Neuronal stem cell (in vitro differentiated cells): Measurements from ENCODE around the gene SH2D3C.
A peak's percentile ranks its signal among the peaks of the same experiment; 100 is the strongest.

Source experiments
- DNase-seq: peaks from one replicate; pipeline ENCODE4 v3.0.0-alpha.2; 2013; ENCODE audit warnings: low spot score
- H2AFZ ChIP-seq: one replicate; pipeline ENCODE4 v1.6.1; 2013; ENCODE audit warnings: mild to moderate bottlenecking, low read length, inconsistent platforms
- H2AK5ac ChIP-seq: 2 replicates; pipeline ENCODE4 v1.6.1; 2013; ENCODE audit warnings: low read depth, mild to moderate bottlenecking, inconsistent platforms, low read length, moderate library complexity, mixed read lengths
- H2BK120ac ChIP-seq: 2 replicates; pipeline ENCODE4 v1.6.1; 2013; ENCODE audit warnings: low read depth, mild to moderate bottlenecking, inconsistent platforms, low read length, moderate library complexity, mixed read lengths
- H2BK12ac ChIP-seq: one replicate; pipeline ENCODE4 v1.6.1; 2013; ENCODE audit warnings: low read length, inconsistent platforms
- H2BK15ac ChIP-seq: 2 replicates; pipeline ENCODE4 v1.6.1; 2013; ENCODE audit warnings: mild to moderate bottlenecking, low read length, inconsistent platforms, mixed read lengths
- H2BK5ac ChIP-seq: one replicate; pipeline ENCODE4 v1.6.1; 2013; ENCODE audit warnings: inconsistent platforms, mild to moderate bottlenecking, low read length, moderate library complexity
- H3K14ac ChIP-seq: one replicate; pipeline ENCODE4 v1.6.1; 2013; ENCODE audit warnings: low read length, inconsistent platforms
- H3K18ac ChIP-seq: 2 replicates; pipeline ENCODE4 v1.6.1; 2013; ENCODE audit warnings: low read length, inconsistent platforms
- H3K23ac ChIP-seq: 2 replicates; pipeline ENCODE4 v1.6.1; 2013; ENCODE audit warnings: low read depth, mild to moderate bottlenecking, mixed read lengths, low read length, inconsistent platforms; ENCODE audit not compliant: poor library complexity
- H3K27ac ChIP-seq: replicated peaks from 3 replicates; pipeline ENCODE4 v1.5.1; 2013; ENCODE audit warnings: low read length, inconsistent platforms
- H3K27me3 ChIP-seq, 3 experiments: 2 replicates each; pipeline ENCODE4 v1.6.1; 2013; ENCODE audit warnings: low read length in 3 of 3, mild to moderate bottlenecking in 2 of 3, inconsistent platforms in 1 of 3, low read depth in 1 of 3, mixed read lengths in 1 of 3, moderate library complexity in 1 of 3; ENCODE audit not compliant: control insufficient read depth in 3 of 3, insufficient read depth in 3 of 3
- H3K36me3 ChIP-seq, 2 donors: replicated peaks in 1 of 2; 2 replicates each; pipeline ENCODE4 v1.6.1; 2013; ENCODE audit warnings: low read length in 2 of 2; ENCODE audit not compliant: control insufficient read depth in 2 of 2, insufficient read depth in 2 of 2
- H3K4ac ChIP-seq: 2 replicates; pipeline ENCODE4 v1.6.1; 2013; ENCODE audit warnings: inconsistent platforms, mild to moderate bottlenecking, low read length, moderate library complexity
- H3K4me1 ChIP-seq, 2 donors: 1 replicate in 1 of 2; 2 replicates in 1 of 2; pipeline ENCODE4 v1.6.1; 2013; ENCODE audit warnings: low read length in 2 of 2, low read depth in 1 of 2; ENCODE audit not compliant: control insufficient read depth in 2 of 2, insufficient read depth in 1 of 2
- H3K4me2 ChIP-seq: one replicate; pipeline ENCODE4 v1.6.1; 2013; ENCODE audit warnings: mild to moderate bottlenecking, low read length, inconsistent platforms; ENCODE audit not compliant: insufficient read depth, poor library complexity, severe bottlenecking
- H3K4me3 ChIP-seq, 2 donors: 2 replicates each; pipeline ENCODE4 v1.5.1; 2013; ENCODE audit warnings: low read length in 2 of 2, mild to moderate bottlenecking in 2 of 2, inconsistent platforms in 1 of 2, moderate library complexity in 1 of 2
- H3K79me1 ChIP-seq: one replicate; pipeline ENCODE4 v1.6.1; 2013; ENCODE audit warnings: low read depth, mild to moderate bottlenecking, inconsistent platforms, low read length, moderate library complexity
- H3K9ac ChIP-seq: one replicate; pipeline ENCODE4 v1.6.1; 2013; ENCODE audit warnings: mild to moderate bottlenecking, low read depth, low read length, inconsistent platforms; ENCODE audit not compliant: poor library complexity
- H3K9me3 ChIP-seq, 2 donors: replicated peaks in 1 of 2; 2 replicates each; pipeline versions ENCODE3 to v1.6.1; 2013; ENCODE audit warnings: low read length in 2 of 2, mild to moderate bottlenecking in 2 of 2, inconsistent platforms in 1 of 2, low read depth in 1 of 2, mixed read lengths in 1 of 2, moderate library complexity in 1 of 2; ENCODE audit not compliant: control insufficient read depth in 2 of 2, insufficient read depth in 1 of 2
- H4K8ac ChIP-seq: one replicate; pipeline ENCODE4 v1.6.1; 2013; ENCODE audit warnings: low read depth, mild to moderate bottlenecking, inconsistent platforms, low read length, moderate library complexity
- H4K91ac ChIP-seq: one replicate; pipeline ENCODE4 v1.6.1; 2013; ENCODE audit warnings: low read length, low read depth, mild to moderate bottlenecking, inconsistent platforms; ENCODE audit not compliant: poor library complexity
- WGBS, 2 donors: extraction: QIAGEN DNeasy Blood & Tissue Kit; methylation state at CpG; one replicate each; pipeline ENCODE4 v1.1.7; 2013; ENCODE audit warnings: missing lambda C conversion rate in 2 of 2, mixed read lengths in 1 of 2; ENCODE audit not compliant: insufficient read length in 2 of 2, insufficient replicate concordance in 1 of 2; ENCODE audit errors: extremely low coverage in 2 of 2; 5-methylcytosine and 5-hydroxymethylcytosine counted together

The SH2D3C gene

GRCh38 chr9:127785023-127785932 lies 6.8 kb upstream of the SH2D3C start:
- Histone ChIP-seq H2BK120ac (no peak overlapping the region), H2AFZ (peak overlapping the region; percentile 98), H3K9me3 (no peaks in the 10 kb centered on the region), H2BK12ac (no peak overlapping the region), H3K23ac (peak overlapping the region; percentile 77), H3K18ac (peak overlapping the region; percentile 98), H3K36me3 (peaks cover 31 to 35% of the 10 kb centered on the region in 2 donors), H2BK5ac (peak overlapping the region; percentile 88), H4K91ac (no peak overlapping the region), H3K14ac (no peak overlapping the region), H3K27me3 (peaks cover 0 to 19% (median 0%) of the 10 kb centered on the region in 3 experiments), H3K9ac (peak overlapping the region; percentile 83), H2AK5ac (peak overlapping the region; percentile 60), H3K4me2 (peak overlapping the region; percentile 90), H3K79me1 (peaks cover 10% of the 10 kb centered on the region), H2BK15ac (peak overlapping the region; percentile 33), H3K4me1 (peaks cover 7 to 8% of the 10 kb centered on the region in 2 donors), H3K4ac (no peak overlapping the region), H3K27ac (peak overlapping the region; percentile 86), H3K4me3 (peak overlapping the region; percentile 91 to 92), H4K8ac (no peak overlapping the region)
- no CpG with 5 or more reads among the region's 123 CpGs for WGBS, 2 donors
- DNase-seq, result peak; percentile 90

DNA sequence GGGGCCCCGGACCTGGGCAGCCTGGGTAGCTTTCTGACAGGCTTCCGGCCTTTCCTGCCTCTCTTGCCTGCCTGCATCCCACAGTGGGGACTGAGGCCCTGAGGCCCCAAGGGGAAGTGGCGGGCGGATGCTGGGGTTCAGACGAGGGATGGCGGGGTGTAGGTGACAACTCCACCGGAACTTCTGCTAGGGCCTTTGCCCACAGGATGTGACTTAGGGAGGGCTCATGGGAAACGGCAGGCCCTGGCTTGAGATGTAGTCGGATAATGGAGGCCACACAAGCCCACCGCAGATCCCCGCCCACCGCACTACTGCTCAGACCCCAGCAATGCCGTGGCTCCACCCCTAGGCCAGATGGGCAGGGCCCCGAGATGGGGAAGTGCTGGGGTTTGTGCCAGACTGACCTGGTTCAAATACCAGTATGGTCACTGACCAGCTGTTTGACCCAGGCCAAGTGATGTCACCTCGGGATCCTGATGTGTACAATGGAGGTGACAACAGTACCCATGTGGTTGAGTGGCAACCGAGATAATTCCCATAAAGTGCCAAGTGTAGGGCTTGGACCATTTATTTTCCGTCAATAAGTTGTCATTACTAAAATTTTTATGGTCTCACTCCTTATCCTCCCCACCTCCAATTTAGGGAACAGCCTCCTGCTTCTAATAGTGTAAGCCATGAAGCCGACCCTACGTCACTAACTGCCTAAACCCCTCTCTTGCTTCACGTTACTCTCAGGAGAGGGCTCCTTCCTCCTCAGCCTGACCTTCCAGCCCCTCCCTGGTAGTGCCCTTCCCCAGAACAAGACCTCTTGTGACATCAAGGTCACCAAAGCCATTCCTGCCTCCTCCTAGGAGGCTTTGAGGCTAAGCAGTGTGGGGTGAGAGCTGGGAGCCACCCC lies 4.9 kb upstream of the SH2D3C start:
- peak overlapping the region; percentile 34 for H3K9ac ChIP-seq
- H3K4me3 ChIP-seq, result no peak overlapping the region
- no peak overlapping the region for H2BK120ac ChIP-seq
- H2AFZ ChIP-seq, result peak overlapping the region; percentile 26
- H4K91ac ChIP-seq, result no peak overlapping the region
- H3K4ac ChIP-seq, result no peak overlapping the region
- no peak overlapping the region for H2BK15ac ChIP-seq
- H2BK12ac ChIP-seq, result no peak overlapping the region
- H2AK5ac ChIP-seq, result no peak overlapping the region
- peaks cover 13 to 16% of the 10 kb centered on the region in 2 donors for H3K36me3 ChIP-seq
- no peak overlapping the region for H4K8ac ChIP-seq
- no peak overlapping the region for H3K18ac ChIP-seq
- no peaks in the 10 kb centered on the region for H3K9me3 ChIP-seq
- H3K4me2 ChIP-seq, result no peak overlapping the region
- WGBS, 2 donors, result no CpG with 5 or more reads among the region's 20 CpGs
- DNase-seq, result no peak
- peak overlapping the region; percentile 8 for H2BK5ac ChIP-seq
- peaks cover 7% of the 10 kb centered on the region for H3K79me1 ChIP-seq
- no peak overlapping the region for H3K27ac ChIP-seq
- H3K4me1 ChIP-seq, result peaks cover 9 to 14% of the 10 kb centered on the region in 2 donors
- no peak overlapping the region for H3K14ac ChIP-seq
- H3K27me3 ChIP-seq, result peaks cover 0 to 26% (median 0%) of the 10 kb centered on the region in 3 experiments
- no peak overlapping the region for H3K23ac ChIP-seq

DNA sequence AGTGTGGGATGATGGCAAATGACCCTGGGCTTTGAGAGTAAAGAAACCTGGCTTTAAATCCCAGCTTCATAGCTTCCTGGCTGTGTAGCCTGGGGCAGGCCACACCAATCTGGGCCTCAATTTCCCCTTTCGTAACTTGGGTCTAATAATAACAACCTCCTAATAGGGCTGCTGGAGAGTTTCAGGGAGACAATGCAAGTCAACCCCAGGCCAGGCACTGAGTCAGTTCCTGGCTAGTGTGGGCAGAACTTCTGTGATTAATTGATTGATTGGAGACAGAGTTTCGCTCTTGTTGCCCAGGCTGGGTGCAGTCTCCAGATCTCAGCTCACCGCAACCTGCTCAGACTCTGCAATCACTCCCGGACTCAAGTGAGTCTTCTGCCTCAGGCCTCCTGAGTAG lies 3.3 kb upstream of the SH2D3C start:
- WGBS, 2 donors, result no CpG with 5 or more reads among the region's 4 CpGs
- H2BK12ac ChIP-seq, result no peak overlapping the region

More for the DNA sequence above, 3.3 kb upstream of the SH2D3C start:
- no peak for DNase-seq
- Histone ChIP-seq H3K79me1 (peaks cover 1% of the 10 kb centered on the region), H3K4me2 (no peak overlapping the region), H2AFZ (no peak overlapping the region), H3K14ac (no peak overlapping the region), H3K27me3 (peaks cover 0 to 26% (median 0%) of the 10 kb centered on the region in 3 experiments), H2BK120ac (no peak overlapping the region), H4K8ac (no peak overlapping the region), H3K27ac (no peak overlapping the region), H3K4me3 (no peak overlapping the region), H3K4me1 (peaks cover 9 to 13% of the 10 kb centered on the region in 2 donors), H3K18ac (no peak overlapping the region), H3K23ac (no peak overlapping the region), H2AK5ac (no peak overlapping the region), H3K9ac (no peak overlapping the region), H2BK5ac (no peak overlapping the region), H3K36me3 (peaks cover 0 to under 1% of the 10 kb centered on the region in 2 donors), H4K91ac (no peak overlapping the region), H2BK15ac (no peak overlapping the region), H3K9me3 (no peaks in the 10 kb centered on the region), H3K4ac (no peak overlapping the region)
